Transverse colon (tissue), 3 donors: ENCODE results near the gene SSUH2.

Experiments used
- CTCF ChIP-seq, 5 experiments: fragments of 200-600 bp in 3 of 5; fragments of 450-650 bp in 2 of 5; sonication (generic) in 3 of 5; IDR thresholded peaks; 1 replicate in 2 of 5; 2 replicates in 3 of 5; pipeline ENCODE4 v1.5.1; 2016 to 2017; ENCODE audit warnings: antibody characterized with exemption in 5 of 5, inconsistent platforms in 3 of 5, mild to moderate bottlenecking in 2 of 5, moderate library complexity in 1 of 5
- EP300 ChIP-seq: sonication (generic); formaldehyde crosslinking; IDR thresholded peaks from one replicate; pipeline ENCODE4 v1.6.1; 2017; ENCODE audit warnings: antibody characterized with exemption, low read depth

GRCh38 chr3:8649757-8650156, 5.2 kb upstream of the SSUH2 start:
- TF ChIP-seq CTCF (IDR thresholded peaks at IDR 0.05) (no peak), EP300 (no peak)
